ENCODE results near the gene GPR137. TPM values are rescaled to one million over a fixed set of nuclear protein-coding genes. Genes with fewer than 3 reads are reported as not detected.

The GPR137 gene
- total RNA-seq, 1 donor = 13.9 TPM

- Histone ChIP-seq H3K4me3 (ENCODE audit: low read length) (peak within 1 kb of the TSS; percentile 77), H3K9me3 (ENCODE audit: low read depth, low read length) (no peaks in the 10 kb centered on the region), H3K4me1 (ENCODE audit: insufficient read depth, low read length) (peaks cover 19% of the 10 kb centered on the region), H3K27me3 (ENCODE audit: insufficient read depth, low read length) (no peaks in the 10 kb centered on the region)
Measured at GRCh38 chr11:64284048-64284961, 1.3 kb upstream of the GPR137 start, which contains the start of gene BAD. TSS of gene BAD (minus strand) at chr11:64284665. CDS start at chr11:64284368, 297 bp downstream.

GRCh38 chr11:64285885-64286800 is 495 bp downstream of the GPR137 start:
- Histone ChIP-seq H3K4me3 (ENCODE audit: low read length) (peak overlapping the region; percentile 77), H3K9me3 (ENCODE audit: low read depth, low read length) (no peaks in the 10 kb centered on the region), H3K27me3 (ENCODE audit: insufficient read depth, low read length) (peaks cover 12% of the 10 kb centered on the region), H3K4me1 (ENCODE audit: insufficient read depth, low read length) (peaks cover 19% of the 10 kb centered on the region)

DNA sequence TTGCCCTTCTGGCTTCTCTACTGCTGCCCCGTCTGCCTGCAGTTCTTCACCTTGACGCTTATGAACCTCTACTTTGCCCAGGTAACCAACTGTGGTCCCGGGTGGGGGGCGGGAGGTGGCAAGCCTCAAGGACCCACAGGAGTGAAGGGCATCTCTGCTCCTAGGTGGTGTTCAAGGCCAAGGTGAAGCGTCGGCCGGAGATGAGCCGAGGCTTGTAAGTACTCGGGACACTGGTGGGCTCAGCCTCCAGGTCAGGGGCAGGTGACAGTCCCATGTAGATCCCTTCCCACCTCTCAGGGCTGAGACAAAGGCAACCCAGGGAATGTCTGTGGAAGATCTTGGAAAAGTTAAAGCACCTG is 1.1 kb downstream of the GPR137 start:
- no peak overlapping the region for H3K4me3 ChIP-seq (ENCODE audit: low read length)
- peaks cover 15% of the 10 kb centered on the region for H3K27me3 ChIP-seq (ENCODE audit: insufficient read depth, low read length)
- peaks cover 25% of the 10 kb centered on the region for H3K4me1 ChIP-seq (ENCODE audit: insufficient read depth, low read length)
- H3K9me3 ChIP-seq (ENCODE audit: low read depth, low read length) = no peaks in the 10 kb centered on the region

- H3K9me3 ChIP-seq (ENCODE audit: low read depth, low read length) = no peaks in the 10 kb centered on the region
- peaks cover 35% of the 10 kb centered on the region for H3K4me1 ChIP-seq (ENCODE audit: insufficient read depth, low read length)
- H3K27me3 ChIP-seq (ENCODE audit: insufficient read depth, low read length) = peaks cover 21% of the 10 kb centered on the region
- no peak overlapping the region for H3K4me3 ChIP-seq (ENCODE audit: low read length)
Measured at GRCh38 chr11:64287676-64288352, 2.2 kb downstream of the GPR137 start.

- peaks cover 34% of the 10 kb centered on the region for H3K4me1 ChIP-seq (ENCODE audit: insufficient read depth, low read length)
- no peaks in the 10 kb centered on the region for H3K9me3 ChIP-seq (ENCODE audit: low read depth, low read length)
- no peak overlapping the region for H3K4me3 ChIP-seq (ENCODE audit: low read length)
- H3K27me3 ChIP-seq (ENCODE audit: insufficient read depth, low read length) = peaks cover 26% of the 10 kb centered on the region
Measured at GRCh38 chr11:64288353-64288750, 2.7 kb downstream of the GPR137 start.

DNA sequence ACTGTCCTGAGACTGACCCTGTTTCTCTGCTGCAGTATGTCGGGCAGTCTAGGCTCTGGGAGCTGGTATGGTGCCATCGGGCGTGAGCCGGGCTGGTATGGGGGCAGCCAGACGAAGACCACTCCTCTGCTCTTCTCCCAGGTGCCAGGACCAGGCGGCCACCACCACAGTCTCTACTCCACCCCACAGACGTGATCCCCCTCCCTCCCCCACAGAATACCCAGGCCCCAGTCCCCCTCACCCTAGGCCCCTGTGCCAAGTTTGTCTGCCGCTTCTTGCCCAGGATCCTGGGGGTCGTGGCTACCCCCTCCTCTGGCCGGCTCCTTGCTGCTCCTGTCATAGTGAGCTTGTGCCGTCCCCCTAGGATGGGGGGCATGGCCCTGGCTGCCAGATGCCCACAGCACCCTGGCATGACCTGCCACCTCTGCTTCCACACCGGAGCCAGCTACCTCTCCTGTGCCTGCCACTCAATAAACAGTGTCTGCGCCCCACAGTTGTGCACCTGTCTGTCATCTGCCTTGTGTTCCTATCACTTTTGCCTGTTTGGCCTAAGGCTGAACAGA is 3.4 kb downstream of the GPR137 start:
- no peaks in the 10 kb centered on the region for H3K9me3 ChIP-seq (ENCODE audit: low read depth, low read length)
- peaks cover 27% of the 10 kb centered on the region for H3K4me1 ChIP-seq (ENCODE audit: insufficient read depth, low read length)
- H3K4me3 ChIP-seq (ENCODE audit: low read length) = no peak overlapping the region
- peaks cover 34% of the 10 kb centered on the region for H3K27me3 ChIP-seq (ENCODE audit: insufficient read depth, low read length)

DNA sequence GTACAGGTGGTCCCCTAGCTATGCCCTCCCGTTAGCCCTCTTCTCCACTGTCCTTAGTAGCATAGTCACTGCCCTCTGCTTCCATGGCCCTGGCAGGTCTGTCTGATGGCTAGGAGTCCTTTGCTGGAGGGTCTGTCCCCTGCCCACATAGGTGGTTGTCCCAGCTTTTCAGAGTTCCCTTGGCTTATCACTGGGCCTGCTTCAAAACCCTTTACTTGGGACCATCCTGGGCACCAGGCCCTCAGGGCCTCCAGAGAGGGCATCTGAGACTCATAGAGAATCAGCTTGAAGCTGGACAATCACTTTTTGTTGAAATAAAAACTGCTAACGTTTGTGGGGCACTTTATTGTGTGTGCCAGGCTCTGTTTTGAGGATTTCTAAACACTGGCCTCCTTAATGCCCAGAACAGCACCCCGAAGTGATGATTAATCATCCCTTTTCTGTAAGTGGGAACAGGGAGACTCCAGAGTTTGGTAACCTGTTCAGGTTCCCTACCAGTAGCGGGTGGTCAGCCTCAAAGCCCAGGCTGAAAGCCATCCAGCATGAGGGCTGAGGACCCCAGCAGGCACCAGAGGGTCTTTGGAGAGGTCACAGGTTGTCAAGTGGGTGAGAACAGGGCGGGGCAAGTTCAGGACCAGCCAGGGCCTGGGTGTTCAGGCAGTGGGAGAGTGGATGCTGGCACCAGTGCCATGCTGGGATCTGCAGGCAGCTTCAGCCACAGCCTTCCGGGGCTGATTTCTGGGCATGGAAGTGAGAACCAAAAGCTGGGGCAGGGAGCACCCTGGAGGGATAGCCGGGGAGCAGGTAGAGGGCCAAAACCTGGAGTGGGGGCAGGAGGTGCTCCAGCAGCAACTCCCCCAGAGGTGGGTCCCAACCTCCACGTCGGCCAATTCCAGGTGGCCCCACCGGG is 5.0 kb downstream of the GPR137 start:
- H3K9me3 ChIP-seq (ENCODE audit: low read depth, low read length) = no peaks in the 10 kb centered on the region
- H3K4me1 ChIP-seq (ENCODE audit: insufficient read depth, low read length) = peaks cover 24% of the 10 kb centered on the region
- peaks cover 49% of the 10 kb centered on the region for H3K27me3 ChIP-seq (ENCODE audit: insufficient read depth, low read length)
- H3K4me3 ChIP-seq (ENCODE audit: low read length) = no peak overlapping the region

- Histone ChIP-seq H3K27me3 (ENCODE audit: insufficient read depth, low read length) (peaks cover 56% of the 10 kb centered on the region), H3K4me3 (ENCODE audit: low read length) (no peak within 1 kb of the TSS), H3K4me1 (ENCODE audit: insufficient read depth, low read length) (peaks cover 18% of the 10 kb centered on the region), H3K9me3 (ENCODE audit: low read depth, low read length) (no peaks in the 10 kb centered on the region)
Measured at GRCh38 chr11:64291262-64291751, 5.7 kb downstream of the GPR137 start, which contains the start of gene KCNK4. TSS of gene KCNK4 (plus strand) at chr11:64291302. CDS start at chr11:64293019, 1,717 bp downstream.

DNA sequence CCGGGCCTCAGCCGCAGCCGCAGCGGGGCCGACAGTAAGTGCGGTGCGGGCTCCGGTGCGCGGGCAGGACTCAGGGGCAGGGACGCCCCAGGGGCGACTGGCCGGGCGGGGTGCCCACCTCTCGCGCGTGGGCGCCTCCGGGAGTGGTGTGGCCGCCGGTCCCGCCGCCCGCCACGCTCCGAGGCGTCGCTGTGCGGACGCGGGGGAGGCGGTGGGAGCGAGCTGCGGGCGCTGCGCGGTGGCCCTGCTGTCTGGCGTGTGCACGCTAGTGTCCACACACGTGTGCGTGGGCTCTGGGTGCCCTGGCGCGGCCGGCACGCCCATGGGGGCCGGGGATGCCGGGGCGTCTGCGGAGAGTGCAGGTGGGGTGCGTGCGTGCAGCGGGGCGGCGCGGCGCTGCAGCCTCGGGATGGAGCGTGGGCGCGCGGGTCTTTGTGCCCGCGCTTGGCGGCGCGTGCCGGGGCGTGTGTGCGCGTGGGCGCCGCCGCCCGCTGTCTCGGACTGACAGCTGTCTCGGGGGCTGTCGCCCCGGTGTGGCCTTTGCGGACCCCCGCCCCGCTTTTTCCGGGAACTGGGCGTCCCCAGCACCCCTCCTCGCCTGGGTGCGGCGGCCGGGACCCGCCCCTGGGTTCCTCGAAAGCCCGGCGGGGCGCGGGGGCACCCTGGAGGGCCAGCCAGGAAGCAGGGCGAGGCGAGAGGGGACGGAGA is 6.3 kb downstream of the GPR137 start:
- no peaks in the 10 kb centered on the region for H3K9me3 ChIP-seq (ENCODE audit: low read depth, low read length)
- H3K27me3 ChIP-seq (ENCODE audit: insufficient read depth, low read length) = peaks cover 62% of the 10 kb centered on the region
- peaks cover 16% of the 10 kb centered on the region for H3K4me1 ChIP-seq (ENCODE audit: insufficient read depth, low read length)
- H3K4me3 ChIP-seq (ENCODE audit: low read length) = no peak overlapping the region

GRCh38 chr11:64292460-64293254 is 7.0 kb downstream of the GPR137 start:
- Histone ChIP-seq H3K4me1 (ENCODE audit: insufficient read depth, low read length) (peaks cover 16% of the 10 kb centered on the region), H3K27me3 (ENCODE audit: insufficient read depth, low read length) (peaks cover 69% of the 10 kb centered on the region), H3K9me3 (ENCODE audit: low read depth, low read length) (no peaks in the 10 kb centered on the region), H3K4me3 (ENCODE audit: low read length) (no peak overlapping the region)

GRCh38 chr11:64294774-64295173 is 9.1 kb downstream of the GPR137 start:
- Histone ChIP-seq H3K4me1 (ENCODE audit: insufficient read depth, low read length) (peaks cover 25% of the 10 kb centered on the region), H3K27me3 (ENCODE audit: insufficient read depth, low read length) (peaks cover 91% of the 10 kb centered on the region), H3K9me3 (ENCODE audit: low read depth, low read length) (no peaks in the 10 kb centered on the region), H3K4me3 (ENCODE audit: low read length) (no peak overlapping the region)

DNA sequence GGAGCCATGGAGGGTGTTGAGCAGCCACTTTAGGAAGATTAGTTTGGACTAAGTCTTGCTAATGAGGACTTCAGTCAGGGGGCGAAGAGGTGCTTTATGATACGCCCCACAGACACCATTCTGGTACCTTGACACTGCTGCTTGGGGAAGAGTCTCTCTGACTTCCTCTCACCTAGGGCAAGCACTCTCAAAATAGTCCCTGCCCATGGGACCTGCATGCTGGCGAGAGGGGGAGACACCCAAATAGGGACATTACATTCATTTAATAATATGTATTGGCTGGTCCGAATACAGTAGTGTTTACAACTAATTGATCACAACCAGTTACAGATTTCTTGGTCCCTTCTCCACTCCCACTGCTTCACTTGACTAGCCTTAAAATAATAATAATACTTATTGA is 10.1 kb downstream of the GPR137 start:
- peaks cover 92% of the 10 kb centered on the region for H3K27me3 ChIP-seq (ENCODE audit: insufficient read depth, low read length)
- H3K4me3 ChIP-seq (ENCODE audit: low read length) = no peak overlapping the region
- H3K9me3 ChIP-seq (ENCODE audit: low read depth, low read length) = no peaks in the 10 kb centered on the region
- peaks cover 35% of the 10 kb centered on the region for H3K4me1 ChIP-seq (ENCODE audit: insufficient read depth, low read length)

All from mononuclear cell (primary cell).